Activated T-helper 1 cell treated with Interleukin-2 at 50 U/mL for 16 hours (primary cell): ENCODE measurements around the gene PGM3.

Experiments
- DNase-seq: peaks from one replicate; pipeline ENCODE4 v3.0.0-alpha.2; 2020; ENCODE audit warnings: low read depth

Gene PGM3

GRCh38 chr6:83182114-83182513, 11.0 kb downstream of the PGM3 start:
- no peak for DNase-seq

GRCh38 chr6:83180426-83180950, 12.6 kb downstream of the PGM3 start:
- no peak for DNase-seq

DNA sequence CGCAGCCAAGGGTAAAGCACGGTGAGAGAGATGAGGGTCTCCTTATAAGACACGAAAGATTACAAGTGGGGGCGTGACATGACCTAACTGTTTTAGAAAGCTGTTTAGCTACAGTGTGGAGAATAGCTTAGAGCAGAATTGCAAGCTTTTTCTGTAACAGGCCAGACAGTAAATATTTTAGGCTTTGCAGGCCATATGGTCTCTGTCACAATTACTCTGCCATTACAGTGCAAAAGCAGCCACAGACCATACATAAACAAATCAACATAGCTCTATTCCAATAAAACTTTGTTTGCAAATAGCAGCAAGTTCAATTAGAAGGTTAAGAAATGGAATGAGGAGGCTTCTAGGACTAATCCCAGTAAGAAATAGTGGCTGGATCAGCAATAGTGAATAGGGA, 16.8 kb downstream of the PGM3 start:
- DNase-seq: no peak

- no peak for DNase-seq
These were observed 23.6 kb downstream of the PGM3 start for GRCh38 chr6:83169511-83169910.

GRCh38 chr6:83169106-83169505, 24.0 kb downstream of the PGM3 start:
- no peak for DNase-seq

DNA sequence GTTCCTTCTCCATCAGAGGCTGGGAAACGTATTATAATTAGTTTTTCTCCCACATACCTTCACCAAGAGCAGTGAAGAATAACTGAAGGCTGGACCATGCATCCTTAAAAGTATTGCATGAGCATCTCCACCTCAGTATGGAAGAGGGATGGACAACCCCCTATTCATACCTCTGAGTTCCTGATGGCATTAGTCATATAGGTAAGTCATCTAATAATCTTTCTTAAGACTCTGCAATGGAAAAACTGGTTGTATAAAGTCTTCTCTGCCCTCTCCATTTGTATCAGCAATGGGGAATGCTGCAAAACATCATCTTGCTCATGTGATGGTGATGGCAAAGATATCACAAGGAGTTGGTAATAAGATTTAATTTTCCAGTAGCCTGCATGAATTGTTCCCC, 24.5 kb downstream of the PGM3 start:
- DNase-seq: no peak

DNA sequence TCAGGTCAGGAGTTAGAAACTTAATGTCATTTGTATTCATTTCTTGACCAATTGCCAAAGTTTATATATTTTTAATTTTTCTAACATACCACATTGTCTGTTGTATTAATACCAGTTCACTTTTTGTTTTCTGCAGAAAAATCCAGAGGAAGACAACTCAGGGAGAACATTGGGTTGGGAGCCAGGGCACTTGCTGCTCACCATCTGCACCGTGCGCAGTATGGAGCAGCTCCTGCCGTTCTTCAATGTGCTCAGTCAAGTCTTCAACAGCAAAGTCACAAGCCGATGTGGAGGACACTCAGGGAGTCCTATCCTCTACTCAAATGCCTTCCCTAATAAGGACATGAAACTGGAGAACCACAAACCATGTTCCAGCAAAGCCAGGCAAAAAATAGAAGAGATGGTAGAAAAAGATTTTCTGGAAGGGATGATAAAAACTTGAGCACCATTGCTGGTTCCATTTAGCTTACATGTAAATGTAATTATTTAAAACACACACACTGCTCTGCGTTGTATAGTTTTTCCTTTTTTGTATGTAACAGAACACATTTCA, 25.3 kb downstream of the PGM3 start:
- DNase-seq: no peak

GRCh38 chr6:83160167-83160566, 32.9 kb downstream of the PGM3 start:
- DNase-seq: no peak

DNA sequence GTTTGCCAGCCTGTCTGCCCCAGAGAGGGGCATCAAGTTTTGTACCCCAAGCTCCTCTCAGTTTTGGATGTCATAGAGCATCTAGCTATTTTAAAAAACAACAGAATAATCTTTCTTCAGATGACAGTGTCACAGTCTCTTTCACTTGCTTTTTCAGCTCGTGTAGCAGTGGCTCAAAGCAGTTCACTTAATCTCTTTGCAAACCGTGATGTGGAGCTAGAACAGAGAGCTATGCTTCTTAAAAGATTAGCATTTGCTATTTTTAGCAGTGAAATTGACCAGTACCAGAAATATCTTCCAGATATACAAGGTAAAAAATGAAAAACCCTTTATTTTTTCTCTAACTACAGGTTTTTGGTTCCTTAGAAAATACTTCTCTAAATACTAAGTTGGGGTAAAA, 37.3 kb downstream of the PGM3 start:
- no peak for DNase-seq

DNA sequence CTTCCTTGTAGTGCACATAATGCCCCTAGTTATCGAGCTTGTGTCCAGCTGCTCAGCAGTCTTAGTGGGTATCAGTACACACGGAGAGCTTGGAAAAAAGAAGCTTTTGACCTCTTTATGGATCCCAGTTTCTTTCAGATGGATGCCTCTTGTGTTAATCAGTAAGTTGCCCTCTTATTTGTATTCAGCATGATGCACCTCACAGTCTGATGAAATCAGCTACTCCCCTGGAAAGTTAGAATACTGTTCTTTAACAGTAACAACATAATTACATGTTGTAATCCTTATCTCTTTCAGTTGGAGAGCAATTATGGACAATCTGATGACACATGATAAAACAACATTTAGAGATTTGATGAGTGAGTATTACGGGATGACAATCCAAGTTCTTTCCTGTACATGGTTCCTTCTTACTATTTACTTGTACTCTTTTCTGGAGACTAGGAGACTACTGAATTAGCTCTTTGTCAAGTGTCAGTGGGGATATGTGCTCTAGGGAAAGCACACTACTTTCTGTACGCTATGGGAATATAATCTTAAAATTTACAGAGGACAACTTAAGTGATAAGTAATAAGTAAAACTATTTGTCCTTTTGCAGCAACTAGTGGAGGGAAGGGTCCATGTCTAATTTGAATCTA, 39.1 kb downstream of the PGM3 start:
- no peak for DNase-seq

DNA sequence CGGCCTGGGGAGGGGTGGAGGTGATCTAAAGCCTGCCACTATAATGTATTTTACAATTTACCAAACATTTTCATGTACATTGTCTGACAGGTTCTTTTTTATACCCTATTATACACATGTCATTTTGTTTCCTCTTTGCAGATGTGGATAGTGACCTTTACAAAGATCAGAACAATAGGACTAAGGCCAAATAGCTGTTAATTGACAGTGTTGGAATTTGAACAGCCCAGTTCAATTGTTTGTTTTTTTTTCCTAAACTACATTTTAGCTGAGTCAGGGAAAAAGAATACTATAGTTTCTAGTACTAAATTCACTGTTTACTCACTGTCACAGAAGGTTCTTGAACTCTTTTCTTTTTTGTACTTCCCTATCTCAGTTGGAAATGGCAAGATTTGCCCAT, 40.2 kb downstream of the PGM3 start:
- DNase-seq: no peak

DNA sequence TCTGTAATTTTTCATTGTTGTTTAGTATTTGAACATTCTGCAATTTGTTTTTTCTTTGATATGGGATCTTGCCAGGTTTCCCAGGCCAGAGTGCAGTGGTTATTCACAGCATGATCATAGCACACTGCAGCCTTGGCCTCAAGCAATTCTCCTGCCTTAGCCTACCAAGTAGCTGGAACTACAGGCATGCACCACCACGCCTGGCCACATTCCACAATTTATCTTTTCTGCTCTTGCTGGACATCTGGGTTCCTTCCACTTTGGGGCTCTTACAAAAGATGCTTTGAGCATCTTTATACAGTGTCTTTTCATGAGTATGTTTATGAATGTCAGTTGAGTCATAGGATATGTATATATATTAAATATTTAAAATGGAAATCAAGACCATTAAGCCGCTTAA, 42.0 kb downstream of the PGM3 start:
- DNase-seq: no peak

DNA sequence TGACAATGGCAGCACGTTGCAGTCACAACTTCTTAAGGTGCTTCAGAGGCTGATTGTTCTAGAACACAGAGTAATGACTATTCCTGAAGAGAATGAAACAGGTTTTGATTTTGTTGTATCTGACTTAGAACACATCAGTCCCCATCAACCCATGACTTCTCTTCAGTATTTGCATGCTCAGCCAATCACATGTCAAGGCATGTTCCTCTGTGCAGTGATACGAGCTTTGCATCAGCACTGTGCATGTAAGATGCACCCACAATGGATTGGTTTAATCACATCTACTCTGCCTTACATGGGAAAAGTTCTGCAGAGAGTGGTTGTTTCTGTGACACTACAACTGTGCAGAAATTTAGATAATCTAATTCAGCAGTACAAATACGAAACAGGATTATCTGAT, 54.3 kb downstream of the PGM3 start:
- no peak for DNase-seq

GRCh38 chr6:83138118-83138722, 54.8 kb downstream of the PGM3 start:
- no peak for DNase-seq

GRCh38 chr6:83132121-83132520, 60.9 kb downstream of the PGM3 start:
- DNase-seq: no peak

DNA sequence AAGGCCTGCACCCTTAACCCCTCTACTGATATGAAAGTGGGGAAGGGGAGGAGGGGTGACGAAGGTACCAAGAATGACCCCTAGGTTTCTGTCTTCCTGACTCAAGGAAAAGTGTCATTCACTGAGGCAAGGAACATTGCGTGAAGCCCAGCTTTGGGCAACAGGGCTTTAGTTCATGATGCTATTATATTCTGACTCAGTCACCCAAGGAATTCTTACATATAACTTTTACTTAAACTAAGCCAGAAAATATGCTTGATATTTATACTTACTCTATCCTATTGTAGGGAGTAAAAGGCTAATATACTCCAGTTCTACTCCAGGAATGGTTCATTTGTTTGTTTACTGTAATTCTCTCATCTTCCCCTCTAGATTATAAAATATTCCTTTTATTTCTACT, 65.1 kb downstream of the PGM3 start:
- DNase-seq: no peak

DNA sequence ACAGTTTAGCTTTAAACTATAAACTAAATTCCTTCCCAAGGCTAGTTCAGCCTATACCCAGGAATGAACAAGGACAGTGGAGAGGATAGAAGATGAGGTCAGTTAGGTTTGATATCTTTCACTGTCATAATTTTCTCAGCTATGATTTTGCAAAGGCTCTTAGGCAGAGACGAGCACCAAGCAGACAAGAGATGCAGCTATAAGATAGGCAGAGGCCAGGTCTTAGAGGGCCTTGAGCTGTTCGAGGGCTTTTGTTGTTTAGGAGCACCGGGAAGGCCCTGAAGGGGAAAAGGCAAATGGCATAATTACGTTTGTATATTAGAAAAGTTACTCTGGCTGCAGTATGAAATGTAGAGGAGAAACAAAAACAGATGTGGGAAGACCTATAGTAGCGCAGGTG, 65.8 kb downstream of the PGM3 start:
- no peak for DNase-seq

GRCh38 chr6:83126807-83127206, 66.3 kb downstream of the PGM3 start:
- no peak for DNase-seq

DNA sequence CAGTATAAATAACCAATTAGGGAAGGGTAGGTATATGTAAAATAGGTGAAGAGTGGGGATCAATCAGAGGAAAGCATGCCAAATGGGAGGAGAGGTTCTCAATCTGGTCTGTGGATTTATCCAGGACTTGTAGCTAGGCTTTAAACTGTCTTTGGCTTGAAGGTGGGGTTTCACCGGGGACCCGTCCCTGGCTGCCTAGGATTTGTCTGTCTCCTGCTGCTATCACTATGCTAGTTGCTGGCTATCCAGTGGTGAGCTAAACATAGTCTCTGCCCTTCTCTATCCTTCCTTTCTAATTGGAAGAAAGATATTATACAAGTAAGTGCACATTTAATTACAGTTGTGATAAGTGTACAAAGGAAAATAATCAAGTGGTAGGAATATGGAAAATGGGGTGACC, 66.8 kb downstream of the PGM3 start:
- DNase-seq: no peak

DNA sequence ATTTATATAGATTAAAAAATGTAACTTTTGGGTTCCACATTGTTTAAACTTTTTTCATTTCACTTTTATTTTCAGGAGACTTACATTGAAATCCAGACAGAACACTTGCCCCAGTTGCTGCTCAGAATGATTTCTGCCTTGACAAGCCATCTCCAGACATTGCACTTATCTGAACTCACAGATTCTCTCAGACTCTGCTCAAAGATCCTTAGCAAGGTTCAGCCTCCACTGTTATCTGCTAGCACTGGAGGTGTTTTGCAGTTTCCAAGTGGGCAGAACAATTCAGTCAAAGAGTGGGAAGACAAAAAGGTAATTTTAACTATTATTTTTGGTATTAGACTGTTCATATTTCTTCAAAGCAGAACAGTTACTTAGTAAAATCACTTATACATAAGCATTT, 67.6 kb downstream of the PGM3 start:
- DNase-seq: no peak

- DNase-seq: no peak
These were observed 68.5 kb downstream of the PGM3 start for GRCh38 chr6:83124553-83124952.

DNA sequence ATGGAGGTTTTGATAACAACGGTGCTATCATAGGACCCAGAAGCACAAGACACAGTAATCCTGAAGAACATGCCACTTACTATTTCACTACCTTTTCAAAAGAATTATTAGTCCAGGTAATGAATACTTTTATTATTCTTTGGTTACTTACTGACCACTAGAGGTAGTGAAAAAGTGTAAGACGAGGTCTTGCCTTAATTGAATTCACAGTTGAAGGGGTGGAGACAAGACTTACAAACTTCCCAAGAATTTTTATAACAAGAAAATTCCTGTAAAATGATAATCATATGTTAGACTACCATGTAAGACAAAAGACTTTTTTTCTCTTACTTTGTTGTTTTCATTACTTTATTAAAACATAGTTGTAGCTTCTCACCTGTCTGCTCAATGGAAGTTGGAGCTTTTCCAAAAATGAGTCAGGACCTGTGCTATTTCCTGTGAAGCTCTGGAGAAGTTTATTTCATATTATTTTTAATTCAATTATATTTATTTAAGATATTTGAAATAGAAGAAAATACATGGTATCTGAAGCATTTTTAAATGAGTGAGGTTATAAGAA, 73.2 kb downstream of the PGM3 start:
- DNase-seq: no peak

GRCh38 chr6:83117802-83118201, 75.3 kb downstream of the PGM3 start:
- no peak for DNase-seq
